Ascending aorta (tissue), 2 donors: ENCODE data around the gene VPS29. TPM values are rescaled to one million over a fixed set of nuclear protein-coding genes. Genes with fewer than 3 reads are reported as not detected.
A peak's percentile ranks its signal among the peaks of the same experiment; 100 is the strongest.

Experiments used
- DNase-seq, 2 donors: peaks; one replicate each; pipeline ENCODE4 v3.0.0-alpha.2; 2019; ENCODE audit warnings: low spot score in 2 of 2
- H3K27ac ChIP-seq, 2 donors: fragments of 200-600 bp; sonication (generic); one replicate each; pipeline ENCODE4 v1.5.1; 2016 to 2017; ENCODE audit warnings: mild to moderate bottlenecking in 1 of 2
- H3K27me3 ChIP-seq: fragments of 200-600 bp; sonication (generic); one replicate; pipeline ENCODE4 v1.5.1; 2017
- H3K36me3 ChIP-seq, 2 donors: fragments of 200-600 bp; sonication (generic); one replicate each; pipeline ENCODE4 v1.5.1; 2016
- H3K4me1 ChIP-seq, 2 donors: fragments of 200-600 bp; sonication (generic); one replicate each; pipeline ENCODE4 v1.5.1; 2016 to 2017; ENCODE audit warnings: mild to moderate bottlenecking in 1 of 2
- H3K4me3 ChIP-seq, 2 donors: fragments of 200-600 bp; sonication (generic); one replicate each; pipeline ENCODE4 v1.5.1; 2016 to 2017; ENCODE audit warnings: mild to moderate bottlenecking in 1 of 2
- H3K9me3 ChIP-seq, 2 donors: fragments of 200-600 bp; sonication (generic); one replicate each; pipeline ENCODE4 v1.5.1; 2016
- intact Hi-C: fragments of 100-400 bp; cut with DNase I; formaldehyde crosslinking; loops from one replicate; pipeline ENCODE4 v1.15.1; 2023
- total RNA-seq: library from RNA; depleted of rRNA; stranded (reverse); fragments of >200 nt; gene quantifications from one replicate; pipeline ENCODE4 v1.1.0, GENCODE V29; 2016
- TF ChIP-seq, protein P1 (sequence below), 3 experiments: fragments of 200-600 bp in 2 of 3; fragments of 450-650 bp in 1 of 3; sonication (generic) in 2 of 3; IDR thresholded peaks; one replicate each; pipeline ENCODE4 v1.5.1; 2016 to 2019; ENCODE audit warnings: antibody characterized with exemption in 3 of 3, mild to moderate bottlenecking in 1 of 3, moderate library complexity in 1 of 3

Gene VPS29
- total RNA-seq, 1 donor from 2014 or later: 35.9 TPM

GRCh38 chr12:110503432-110503831 is 1.5 kb upstream of the VPS29 start:
- intact Hi-C loops: loop anchor here (2.0 to 10.0 kb wide), 3 partner anchors 53 to 241 kb away; partner anchors contain the start of genes ARPC3, PPP1CC and TCTN1
- TF ChIP-seq, protein P1, sequence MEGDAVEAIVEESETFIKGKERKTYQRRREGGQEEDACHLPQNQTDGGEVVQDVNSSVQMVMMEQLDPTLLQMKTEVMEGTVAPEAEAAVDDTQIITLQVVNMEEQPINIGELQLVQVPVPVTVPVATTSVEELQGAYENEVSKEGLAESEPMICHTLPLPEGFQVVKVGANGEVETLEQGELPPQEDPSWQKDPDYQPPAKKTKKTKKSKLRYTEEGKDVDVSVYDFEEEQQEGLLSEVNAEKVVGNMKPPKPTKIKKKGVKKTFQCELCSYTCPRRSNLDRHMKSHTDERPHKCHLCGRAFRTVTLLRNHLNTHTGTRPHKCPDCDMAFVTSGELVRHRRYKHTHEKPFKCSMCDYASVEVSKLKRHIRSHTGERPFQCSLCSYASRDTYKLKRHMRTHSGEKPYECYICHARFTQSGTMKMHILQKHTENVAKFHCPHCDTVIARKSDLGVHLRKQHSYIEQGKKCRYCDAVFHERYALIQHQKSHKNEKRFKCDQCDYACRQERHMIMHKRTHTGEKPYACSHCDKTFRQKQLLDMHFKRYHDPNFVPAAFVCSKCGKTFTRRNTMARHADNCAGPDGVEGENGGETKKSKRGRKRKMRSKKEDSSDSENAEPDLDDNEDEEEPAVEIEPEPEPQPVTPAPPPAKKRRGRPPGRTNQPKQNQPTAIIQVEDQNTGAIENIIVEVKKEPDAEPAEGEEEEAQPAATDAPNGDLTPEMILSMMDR (IDR thresholded peaks at IDR 0.05): no peak
- H3K36me3 ChIP-seq: no peaks in the 10 kb centered on the region
- H3K4me3 ChIP-seq: no peak overlapping the region
- no peaks in the 10 kb centered on the region for H3K27me3 ChIP-seq
- H3K9me3 ChIP-seq: no peaks in the 10 kb centered on the region
- H3K4me1 ChIP-seq: peaks cover 7 to 21% of the 10 kb centered on the region in 2 donors
- no peak overlapping the region for H3K27ac ChIP-seq
- DNase-seq: no peak

DNA sequence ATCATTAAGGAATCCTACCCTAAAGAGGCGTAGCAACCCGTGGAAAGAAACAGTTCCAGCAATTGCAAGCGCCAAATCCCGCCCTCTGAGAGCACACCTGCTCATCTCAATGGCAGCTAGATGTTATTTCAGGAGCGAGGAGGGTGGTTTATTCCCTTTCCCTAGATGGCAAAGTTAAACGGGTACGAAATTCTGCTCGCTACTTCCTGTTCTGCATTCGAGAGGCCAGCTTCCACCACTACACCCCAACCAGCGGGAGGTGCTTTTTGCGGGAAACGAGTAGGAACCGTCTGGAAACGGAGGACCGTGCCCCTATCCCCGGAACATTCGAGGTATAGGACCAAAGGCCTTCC is 536 bp downstream of the VPS29 start:
- DNase-seq: peak in 1 of 2 donors; percentile 65
- intact Hi-C loops: loop anchor here (5.0 to 10.0 kb wide), 2 partner anchors 111 to 243 kb away; partner anchors contain the start of genes PPP1CC and TCTN1
- Histone ChIP-seq H3K4me3 (peak overlapping the region; percentile 75 to 82), H3K27ac (peak overlapping the region; percentile 92), H3K4me1 (peaks cover 7 to 21% of the 10 kb centered on the region in 2 donors), H3K27me3 (no peaks in the 10 kb centered on the region), H3K36me3 (no peaks in the 10 kb centered on the region), H3K9me3 (no peaks in the 10 kb centered on the region)
- TF ChIP-seq, protein P1 (IDR thresholded peaks at IDR 0.05): no peak

GRCh38 chr12:110498984-110499706 is 2.8 kb downstream of the VPS29 start:
- DNase-seq: no peak
- intact Hi-C loops: no loop called here
- Histone ChIP-seq H3K27me3 (no peaks in the 10 kb centered on the region), H3K36me3 (peaks cover 18% of the 10 kb centered on the region in 2 donors), H3K27ac (peak overlapping the region in 1 of 2 donors; percentile 4), H3K4me1 (peaks cover 7 to 21% of the 10 kb centered on the region in 2 donors), H3K9me3 (no peaks in the 10 kb centered on the region), H3K4me3 (no peak overlapping the region)
- TF ChIP-seq, protein P1 (IDR thresholded peaks at IDR 0.05): no peak

DNA sequence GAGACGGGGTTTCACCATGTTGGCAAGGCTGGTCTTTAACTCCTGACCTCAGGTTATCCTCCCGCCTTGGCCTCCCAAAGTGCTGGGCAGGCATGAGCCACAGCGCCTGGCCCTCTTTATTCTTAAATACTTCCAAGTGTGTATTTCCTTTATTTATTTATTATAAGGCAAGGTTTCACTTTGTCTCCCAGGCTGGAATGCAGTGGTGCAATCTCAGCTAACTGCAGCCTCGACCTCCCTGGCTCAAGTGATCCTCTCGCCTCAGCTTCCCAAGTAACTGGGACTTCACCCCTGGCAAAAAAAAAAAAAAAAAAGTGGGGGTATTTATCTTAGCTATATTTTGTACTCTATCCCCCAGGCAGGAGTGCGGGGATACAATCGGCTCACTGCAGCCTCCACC is 26.5 kb downstream of the VPS29 start:
- Histone ChIP-seq H3K4me3 (no peak overlapping the region), H3K27me3 (no peaks in the 10 kb centered on the region), H3K36me3 (peaks cover under 1 to 3% of the 10 kb centered on the region in 2 donors), H3K4me1 (no peaks in the 10 kb centered on the region), H3K27ac (no peak overlapping the region), H3K9me3 (no peaks in the 10 kb centered on the region)
- no peak for DNase-seq
- TF ChIP-seq, protein P1 (IDR thresholded peaks at IDR 0.05): no peak
- intact Hi-C loops: no loop called here

GRCh38 chr12:110468214-110469048 is 33.5 kb downstream of the VPS29 start, which contains the start of the genes FAM216A and GPN3:
Gene FAM216A (plus strand): TSS chr12:110468845. CDS start chr12:110468876, 31 bp downstream.
Gene GPN3 (minus strand): TSS chr12:110468257. CDS start chr12:110468203, 54 bp downstream.
- peak within 1 kb of the TSS; percentile 73 to 84 for H3K4me3 ChIP-seq
- no peaks in the 10 kb centered on the region for H3K9me3 ChIP-seq
- H3K27ac ChIP-seq: peak within 1 kb of the TSS; percentile 88 to 92
- H3K27me3 ChIP-seq: no peaks in the 10 kb centered on the region
- H3K36me3 ChIP-seq: peaks cover 7 to 11% of the 10 kb centered on the region in 2 donors
- peaks cover 6 to 17% of the 10 kb centered on the region in 2 donors for H3K4me1 ChIP-seq
- peak; percentile 87 to 98 for DNase-seq
- TF ChIP-seq, protein P1 (IDR thresholded peaks at IDR 0.05): no peak
- intact Hi-C loops: loop anchor here (1.0 to 5.0 kb wide), 6 partner anchors 18 to 419 kb away; partner anchors contain the start of genes ANAPC7, ARPC3, PPTC7 and RAD9B
